Panc1 (cell line): ENCODE results near the gene ATP13A3. TPM values are rescaled to one million over a fixed set of nuclear protein-coding genes. Genes with fewer than 3 reads are reported as not detected.

Source experiments
- ATAC-seq: fragments of 200-7000 bp; cut with Tn5 transposase; 2 replicates; pipeline ENCODE4 v1.9.1; 2020; ENCODE audit warnings: mild to moderate bottlenecking, moderate library complexity
- BruUV-seq: library from RNA; stranded (reverse); fragments of 400-500 nt; replicated peaks from 2 replicates; lab custom pipeline; 2021; lab: Mats Ljungman, UMichigan
- CTCF ChIA-PET: fragments of 300-600 bp; sonication (Branson Sonifier 250); formaldehyde crosslinking; loops from one replicate; lab custom pipeline; 2022; ENCODE audit warnings: antibody characterized with exemption; lab: Charles Lee
- POLR2A ChIA-PET: fragments of 300-600 bp; sonication (Branson Sonifier 250); formaldehyde crosslinking; loops from one replicate; lab custom pipeline; 2022; ENCODE audit warnings: antibody characterized with exemption; lab: Charles Lee
- DNase-seq: peaks from one replicate; pipeline ENCODE4 v3.0.0-alpha.2; 2010; ENCODE audit warnings: low read depth, low spot score
- H3K27ac ChIP-seq: 2 replicates; pipeline ENCODE4 v1.5.1; 2011; ENCODE audit warnings: mild to moderate bottlenecking, low read length, inconsistent platforms
- H3K27me3 ChIP-seq: fragments of 200-500 bp; sonication (Bioruptor generic); 2 replicates; pipeline ENCODE4 v1.6.0; 2014; ENCODE audit warnings: low read length, inconsistent platforms; ENCODE audit not compliant: control insufficient read depth, insufficient read depth
- H3K36me3 ChIP-seq: fragments of 200-500 bp; sonication (Bioruptor generic); 2 replicates; pipeline ENCODE4 v1.5.1; 2014; ENCODE audit warnings: inconsistent platforms, mild to moderate bottlenecking, low read length, moderate library complexity; ENCODE audit not compliant: control insufficient read depth, insufficient read depth
- H3K4me1 ChIP-seq: 2 replicates; pipeline ENCODE4 v1.5.1; 2011; ENCODE audit warnings: inconsistent platforms, mild to moderate bottlenecking, low read length, moderate library complexity; ENCODE audit not compliant: control insufficient read depth, insufficient read depth
- H3K4me3 ChIP-seq, 2 experiments: 2 replicates each; pipeline ENCODE4 v1.5.1; 2011 to 2012; ENCODE audit warnings: low read depth in 2 of 2, low read length in 2 of 2, mild to moderate bottlenecking in 2 of 2, inconsistent platforms in 1 of 2, moderate library complexity in 1 of 2
- H3K9me3 ChIP-seq: fragments of 200-500 bp; sonication (Bioruptor generic); 2 replicates; pipeline ENCODE4 v1.5.1; 2014; ENCODE audit warnings: low read depth, mild to moderate bottlenecking, inconsistent platforms, low read length, moderate library complexity; ENCODE audit not compliant: control insufficient read depth, insufficient read depth
- POLR2AphosphoS5 ChIP-seq: IDR thresholded peaks from 2 replicates; pipeline ENCODE4 v1.6.1; 2012; ENCODE audit warnings: mild to moderate bottlenecking, low read depth, low read length, moderate library complexity
- SIN3A ChIP-seq: IDR thresholded peaks from 2 replicates; pipeline ENCODE4 v1.6.1; 2012; ENCODE audit warnings: low read depth, mild to moderate bottlenecking, low read length, moderate library complexity, borderline replicate concordance; ENCODE audit not compliant: insufficient read depth
- TCF7L2 ChIP-seq: IDR thresholded peaks from 2 replicates; pipeline ENCODE4 v1.6.1; 2011; ENCODE audit warnings: mild to moderate bottlenecking, low read depth, low read length, inconsistent platforms
- in situ Hi-C: cut with HindIII; loops from 2 replicates; pipeline ENCODE4 v1.10.0; 2016; ENCODE audit warnings: low sequenced_read_pairs, low pct_unique_long_range_greater_than_20kb
- intact Hi-C: fragments of 100-400 bp; cut with micrococcal nuclease; formaldehyde crosslinking; loops from one replicate; pipeline ENCODE4 v1.10.0; 2022; ENCODE audit not compliant: unreplicated experiment
- total RNA-seq: library from RNA; stranded (reverse); gene quantifications from one replicate; pipeline ENCODE4 v1.2.1, GENCODE V29; 2021; ENCODE audit not compliant: unreplicated experiment
- TF ChIP-seq, protein P1 (sequence below), 2 experiments: IDR thresholded peaks; 2 replicates each; pipeline ENCODE4 v1.6.1; 2011 to 2012; ENCODE audit warnings: low read depth in 2 of 2, control low read depth in 1 of 2, low read length in 1 of 2, mild to moderate bottlenecking in 1 of 2, moderate library complexity in 1 of 2; ENCODE audit not compliant: insufficient read depth in 1 of 2
- TF ChIP-seq, protein P2 (sequence below): fragments of 450-650 bp; IDR thresholded peaks from 2 replicates; pipeline ENCODE4 v1.5.1; 2017; ENCODE audit warnings: mild to moderate bottlenecking

The ATP13A3 gene
- total RNA-seq, 1 experiment from 2014 or later, result 169 TPM

DNA sequence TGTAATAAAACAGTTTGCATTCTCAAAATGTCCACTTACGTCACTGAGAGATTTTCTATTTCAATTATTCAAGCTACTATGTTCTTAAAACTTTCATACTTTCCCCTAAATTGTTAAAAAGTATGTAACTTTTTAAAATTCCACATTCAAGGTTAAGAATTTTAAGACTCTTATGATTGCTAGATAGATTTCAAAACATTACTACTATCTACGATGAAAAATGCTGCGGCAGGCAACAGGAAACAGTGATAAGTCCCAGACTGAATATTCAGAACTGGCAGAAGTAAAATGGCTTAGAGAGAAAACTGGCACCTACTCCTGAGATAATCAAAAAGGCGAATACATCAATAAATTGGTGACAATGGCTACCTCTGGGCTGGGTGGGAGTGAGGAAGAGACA is 16.2 kb downstream of the ATP13A3 start:
- POLR2A ChIA-PET, result no interaction called here
- H3K27ac ChIP-seq, result no peak overlapping the region

DNA sequence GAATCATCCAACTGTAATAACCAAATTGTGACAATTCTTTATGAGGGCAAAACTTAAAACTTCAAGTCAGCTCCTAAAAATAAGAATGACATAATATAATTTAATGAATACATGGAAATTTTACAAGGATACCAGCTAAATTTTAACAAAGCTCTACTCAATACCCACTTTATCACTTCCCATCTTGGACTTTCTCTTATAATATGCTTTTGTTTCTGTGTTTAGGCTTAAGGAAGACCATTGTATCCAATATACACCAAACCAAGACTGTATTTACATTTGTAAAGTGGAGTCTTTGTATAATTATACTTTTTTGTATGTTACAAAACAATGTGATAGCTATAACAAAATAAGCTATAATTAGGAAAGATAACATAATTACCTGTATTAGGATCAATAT is 16.8 kb downstream of the ATP13A3 start:
- ChIA-PET POLR2A (no interaction called here), CTCF (interaction anchor here (2.1 kb wide), 1 partner anchor 125 kb away, joined by 13 read pairs; no protein-coding TSS in a partner anchor)
- no peak for DNase-seq
- no peak overlapping the region for H3K27ac ChIP-seq
- H3K4me3 ChIP-seq, result no peak overlapping the region
- no peak for TF ChIP-seq TCF7L2
- TF ChIP-seq, protein P1, sequence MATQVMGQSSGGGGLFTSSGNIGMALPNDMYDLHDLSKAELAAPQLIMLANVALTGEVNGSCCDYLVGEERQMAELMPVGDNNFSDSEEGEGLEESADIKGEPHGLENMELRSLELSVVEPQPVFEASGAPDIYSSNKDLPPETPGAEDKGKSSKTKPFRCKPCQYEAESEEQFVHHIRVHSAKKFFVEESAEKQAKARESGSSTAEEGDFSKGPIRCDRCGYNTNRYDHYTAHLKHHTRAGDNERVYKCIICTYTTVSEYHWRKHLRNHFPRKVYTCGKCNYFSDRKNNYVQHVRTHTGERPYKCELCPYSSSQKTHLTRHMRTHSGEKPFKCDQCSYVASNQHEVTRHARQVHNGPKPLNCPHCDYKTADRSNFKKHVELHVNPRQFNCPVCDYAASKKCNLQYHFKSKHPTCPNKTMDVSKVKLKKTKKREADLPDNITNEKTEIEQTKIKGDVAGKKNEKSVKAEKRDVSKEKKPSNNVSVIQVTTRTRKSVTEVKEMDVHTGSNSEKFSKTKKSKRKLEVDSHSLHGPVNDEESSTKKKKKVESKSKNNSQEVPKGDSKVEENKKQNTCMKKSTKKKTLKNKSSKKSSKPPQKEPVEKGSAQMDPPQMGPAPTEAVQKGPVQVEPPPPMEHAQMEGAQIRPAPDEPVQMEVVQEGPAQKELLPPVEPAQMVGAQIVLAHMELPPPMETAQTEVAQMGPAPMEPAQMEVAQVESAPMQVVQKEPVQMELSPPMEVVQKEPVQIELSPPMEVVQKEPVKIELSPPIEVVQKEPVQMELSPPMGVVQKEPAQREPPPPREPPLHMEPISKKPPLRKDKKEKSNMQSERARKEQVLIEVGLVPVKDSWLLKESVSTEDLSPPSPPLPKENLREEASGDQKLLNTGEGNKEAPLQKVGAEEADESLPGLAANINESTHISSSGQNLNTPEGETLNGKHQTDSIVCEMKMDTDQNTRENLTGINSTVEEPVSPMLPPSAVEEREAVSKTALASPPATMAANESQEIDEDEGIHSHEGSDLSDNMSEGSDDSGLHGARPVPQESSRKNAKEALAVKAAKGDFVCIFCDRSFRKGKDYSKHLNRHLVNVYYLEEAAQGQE (IDR thresholded peaks at IDR 0.05; ENCODE audit: insufficient read depth in 1 of 2, low read depth in 2 of 2, low read length in 1 of 2), result no peak
- no peak for TF ChIP-seq SIN3A
- TF ChIP-seq POLR2AphosphoS5, result no peak
- TF ChIP-seq, protein P2, sequence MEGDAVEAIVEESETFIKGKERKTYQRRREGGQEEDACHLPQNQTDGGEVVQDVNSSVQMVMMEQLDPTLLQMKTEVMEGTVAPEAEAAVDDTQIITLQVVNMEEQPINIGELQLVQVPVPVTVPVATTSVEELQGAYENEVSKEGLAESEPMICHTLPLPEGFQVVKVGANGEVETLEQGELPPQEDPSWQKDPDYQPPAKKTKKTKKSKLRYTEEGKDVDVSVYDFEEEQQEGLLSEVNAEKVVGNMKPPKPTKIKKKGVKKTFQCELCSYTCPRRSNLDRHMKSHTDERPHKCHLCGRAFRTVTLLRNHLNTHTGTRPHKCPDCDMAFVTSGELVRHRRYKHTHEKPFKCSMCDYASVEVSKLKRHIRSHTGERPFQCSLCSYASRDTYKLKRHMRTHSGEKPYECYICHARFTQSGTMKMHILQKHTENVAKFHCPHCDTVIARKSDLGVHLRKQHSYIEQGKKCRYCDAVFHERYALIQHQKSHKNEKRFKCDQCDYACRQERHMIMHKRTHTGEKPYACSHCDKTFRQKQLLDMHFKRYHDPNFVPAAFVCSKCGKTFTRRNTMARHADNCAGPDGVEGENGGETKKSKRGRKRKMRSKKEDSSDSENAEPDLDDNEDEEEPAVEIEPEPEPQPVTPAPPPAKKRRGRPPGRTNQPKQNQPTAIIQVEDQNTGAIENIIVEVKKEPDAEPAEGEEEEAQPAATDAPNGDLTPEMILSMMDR, result no peak
- no peaks in the 10 kb centered on the region for H3K27me3 ChIP-seq
- intact Hi-C loops (no loop called here), in situ Hi-C loops (no loop called here)
- BruUV-seq, result no TSS peak
- H3K9me3 ChIP-seq, result no peaks in the 10 kb centered on the region
- H3K4me1 ChIP-seq, result peaks cover 4% of the 10 kb centered on the region; the same call in 1 of the 2 replicates
- no peak for ATAC-seq
- no peaks in the 10 kb centered on the region for H3K36me3 ChIP-seq

More for the DNA sequence above, 16.2 kb downstream of the ATP13A3 start:
- no peak for ATAC-seq
- no peak for DNase-seq
- no TSS peak for BruUV-seq
- CTCF ChIA-PET, result interaction anchor here (2.1 kb wide), 1 partner anchor 124 kb away, joined by 13 read pairs; no protein-coding TSS in a partner anchor
- Histone ChIP-seq H3K4me3 (no peak overlapping the region), H3K36me3 (no peaks in the 10 kb centered on the region), H3K9me3 (no peaks in the 10 kb centered on the region), H3K27me3 (no peaks in the 10 kb centered on the region), H3K4me1 (peaks cover 4% of the 10 kb centered on the region; the same call in 1 of the 2 replicates)
- in situ Hi-C loops, result no loop called here
- TF ChIP-seq TCF7L2, result no peak
- TF ChIP-seq, protein P2, result no peak
- TF ChIP-seq, protein P1 (IDR thresholded peaks at IDR 0.05; ENCODE audit: insufficient read depth in 1 of 2, low read depth in 2 of 2, low read length in 1 of 2), result no peak
- no peak for TF ChIP-seq POLR2AphosphoS5
- TF ChIP-seq SIN3A, result no peak
- intact Hi-C loops, result no loop called here
